Femur (tissue), 1 donor: ENCODE results near the gene CES4A.
"Not testable (repeated sequence)": the region's sequence is repeated elsewhere in the genome, so short reads cannot be mapped to it uniquely, and the experiment has no call there.

Experiments used
- DNase-seq: peaks from one replicate; pipeline ENCODE4 v3.0.0-alpha.2; 2017

CES4A gene

DNA sequence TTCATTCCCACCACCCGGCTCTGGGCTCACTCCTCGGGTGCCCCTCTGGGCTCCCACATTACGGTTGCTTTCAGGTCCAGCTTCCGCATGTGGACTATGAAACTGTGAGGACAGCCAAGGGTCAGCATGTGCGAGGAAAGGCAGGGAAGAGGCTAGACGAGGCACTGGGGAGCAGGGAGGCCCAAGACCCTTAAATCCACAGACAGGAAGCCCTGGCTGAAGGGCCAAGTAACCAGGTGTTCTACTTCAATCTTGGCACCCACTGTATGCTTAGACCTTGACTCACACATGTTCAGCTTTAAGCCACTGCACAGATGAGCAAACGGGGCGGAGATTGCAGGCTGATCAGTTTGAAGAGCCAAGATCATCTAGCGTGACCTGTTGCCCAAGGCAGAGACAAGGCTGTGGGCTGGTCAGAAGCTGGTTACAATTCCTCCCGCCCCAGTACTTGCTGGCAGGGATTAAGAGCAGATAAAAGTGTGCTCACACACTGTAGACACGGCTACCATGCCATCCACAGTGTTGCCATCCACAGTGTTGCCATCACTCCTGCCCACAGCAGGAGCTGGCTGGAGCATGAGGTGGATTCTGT, at the start of gene CES4A:
Gene CES4A (plus strand): TSS at position 393 of the 592 bp plus-strand sequence. CDS start 184 bp downstream, at position 577.
- DNase-seq: peak; percentile 53

DNA sequence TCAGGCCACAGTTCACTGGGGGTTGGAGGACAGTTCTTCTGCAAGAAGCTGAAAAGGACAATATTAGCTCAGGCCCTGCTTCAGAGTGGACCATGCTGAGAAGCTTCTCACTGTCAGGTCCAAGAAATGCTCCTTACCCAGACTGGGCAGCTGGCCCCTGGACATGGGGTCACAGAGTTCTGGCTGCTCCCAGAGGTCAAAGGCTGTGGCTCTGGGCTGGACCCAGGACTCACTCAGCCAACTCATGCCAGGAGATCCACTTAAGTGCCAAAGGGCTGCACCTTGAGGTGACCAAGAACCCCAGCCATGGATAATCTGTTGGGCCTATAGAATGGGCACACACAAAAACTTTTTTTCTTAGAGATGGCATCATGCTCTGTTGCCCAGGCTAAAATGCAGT, 49.0 kb upstream of the CES4A start:
- DNase-seq: no peak

DNA sequence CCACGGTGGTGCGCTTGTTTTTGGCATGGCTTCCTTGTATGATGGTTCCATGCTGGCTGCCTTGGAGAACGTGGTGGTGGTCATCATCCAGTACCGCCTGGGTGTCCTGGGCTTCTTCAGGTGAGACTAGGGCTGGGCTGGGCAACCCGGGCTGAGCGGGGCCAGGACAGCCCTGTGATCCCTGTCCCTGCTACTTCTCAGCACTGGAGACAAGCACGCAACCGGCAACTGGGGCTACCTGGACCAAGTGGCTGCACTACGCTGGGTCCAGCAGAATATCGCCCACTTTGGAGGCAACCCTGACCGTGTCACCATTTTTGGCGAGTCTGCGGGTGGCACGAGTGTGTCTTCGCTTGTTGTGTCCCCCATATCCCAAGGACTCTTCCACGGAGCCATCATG, 48.2 kb upstream of the CES4A start:
- no peak for DNase-seq

DNA sequence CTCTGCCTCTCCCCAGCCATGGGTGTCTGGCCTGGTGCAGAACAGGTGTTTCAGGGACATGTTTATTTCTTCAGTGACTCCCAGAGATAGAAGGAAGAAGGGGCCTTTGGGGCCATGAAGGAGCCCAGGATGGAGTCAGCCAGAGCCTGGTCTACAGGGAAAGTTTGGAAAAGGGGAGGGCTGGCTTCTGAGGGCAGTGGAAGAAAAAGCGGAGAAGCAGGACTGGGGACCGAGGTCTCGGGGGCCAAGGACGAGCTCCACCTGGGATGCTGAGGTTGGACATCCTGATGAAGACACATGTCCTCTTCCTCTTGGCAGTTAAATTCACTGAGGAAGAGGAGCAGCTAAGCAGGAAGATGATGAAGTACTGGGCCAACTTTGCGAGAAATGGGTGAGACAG, 45.4 kb upstream of the CES4A start:
- no peak for DNase-seq

DNA sequence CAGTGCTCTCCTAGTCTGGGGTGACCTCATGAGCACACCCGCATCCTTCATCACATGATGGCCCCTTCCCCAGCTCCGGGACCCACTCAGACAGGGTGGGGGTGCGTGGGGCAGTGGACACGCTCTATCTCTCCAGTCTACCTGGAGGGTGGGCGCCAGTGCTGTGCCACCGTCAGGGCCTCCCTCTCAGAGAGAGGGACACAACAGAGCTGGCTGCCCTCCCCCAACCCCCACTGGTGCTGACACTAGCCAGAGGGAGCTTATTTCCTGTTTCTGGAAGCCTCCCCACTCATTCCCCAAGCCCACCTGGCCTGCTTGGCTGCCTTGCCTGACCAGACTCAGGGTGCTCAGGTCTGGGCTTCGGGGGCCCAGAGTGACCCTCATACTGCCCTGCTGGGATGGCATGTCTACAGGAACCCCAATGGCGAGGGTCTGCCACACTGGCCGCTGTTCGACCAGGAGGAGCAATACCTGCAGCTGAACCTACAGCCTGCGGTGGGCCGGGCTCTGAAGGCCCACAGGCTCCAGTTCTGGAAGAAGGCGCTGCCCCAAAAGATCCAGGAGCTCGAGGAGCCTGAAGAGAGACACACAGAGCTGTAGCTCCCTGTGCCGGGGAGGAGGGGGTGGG, 44.8 kb upstream of the CES4A start:
- DNase-seq: no peak

DNA sequence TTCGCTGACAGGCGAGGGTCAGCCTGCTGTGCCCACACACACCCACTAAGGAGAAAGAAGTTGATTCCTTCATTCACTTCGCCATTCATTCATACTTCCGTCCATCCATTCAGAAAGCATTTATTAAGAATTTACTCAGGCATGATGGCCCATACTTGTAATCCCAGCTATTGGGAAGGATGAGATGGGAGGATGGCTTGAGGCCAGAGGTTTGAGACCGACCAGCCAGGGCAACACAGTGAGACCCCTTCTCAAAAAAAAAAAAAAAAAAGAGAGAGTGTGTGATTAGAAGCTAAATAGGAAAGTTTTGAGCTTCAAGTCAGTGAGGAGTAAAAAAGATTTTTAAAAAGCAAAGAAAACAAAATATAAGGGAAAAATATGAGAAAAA, 44.3 kb upstream of the CES4A start:
- no peak for DNase-seq

DNA sequence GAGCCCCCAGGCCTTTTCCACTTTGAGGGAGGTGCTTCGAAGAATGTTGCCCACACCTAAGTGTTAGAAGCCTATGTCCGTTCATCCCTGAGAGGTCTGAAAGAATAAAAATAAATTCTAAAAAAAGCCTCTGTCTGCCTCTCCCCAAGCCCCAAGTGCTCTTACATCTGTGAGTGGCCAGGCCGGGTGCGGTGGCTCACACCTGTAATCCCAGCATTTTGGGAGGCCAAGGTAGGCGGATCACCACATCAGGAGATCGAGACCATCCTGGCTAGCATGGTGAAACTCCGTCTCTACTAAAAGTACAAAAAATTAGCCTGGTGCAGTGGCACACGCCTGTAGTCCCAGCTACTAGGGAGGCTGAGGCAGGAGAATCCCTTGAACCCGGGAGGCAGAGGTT, 43.4 kb upstream of the CES4A start:
- DNase-seq: not testable (repeated sequence)

DNA sequence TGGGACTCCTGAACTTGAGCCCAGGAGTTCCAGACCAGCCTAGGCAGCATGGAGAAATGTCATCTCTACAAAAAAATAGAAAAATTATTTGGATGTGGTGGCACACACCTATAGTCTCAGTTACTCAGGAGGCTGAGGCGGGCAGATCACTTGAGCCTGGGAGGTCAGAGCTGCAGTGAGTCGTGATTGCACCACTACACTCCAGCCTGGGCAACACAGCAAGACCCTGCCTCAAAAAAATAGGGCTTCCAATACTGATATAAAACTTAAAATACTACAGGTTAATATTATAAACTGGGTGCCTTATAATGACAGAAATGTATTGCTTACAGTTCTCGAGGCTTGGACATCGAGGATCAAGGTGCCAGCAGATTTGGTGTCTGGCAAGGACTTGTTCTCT, 42.5 kb upstream of the CES4A start:
- DNase-seq: no peak

DNA sequence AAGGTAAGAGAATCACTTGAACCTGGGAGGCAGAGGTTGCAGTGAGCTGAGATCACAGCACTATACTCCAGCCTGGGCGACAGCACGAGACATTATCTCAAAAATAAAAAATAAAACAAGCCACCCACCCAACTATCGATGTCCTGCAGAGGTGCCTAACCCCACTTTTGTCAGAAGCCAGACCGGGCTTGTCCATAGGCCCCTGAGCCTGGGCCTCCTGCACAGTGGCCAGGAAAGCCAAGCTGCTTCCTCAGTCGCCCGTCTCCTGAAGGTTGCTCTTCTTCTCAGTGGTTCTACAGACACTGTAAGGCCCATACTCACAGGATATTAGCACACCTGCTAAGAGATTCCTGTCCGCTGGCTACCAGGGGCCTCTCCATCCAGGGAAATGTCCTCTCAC, 41.8 kb upstream of the CES4A start:
- DNase-seq: no peak

DNA sequence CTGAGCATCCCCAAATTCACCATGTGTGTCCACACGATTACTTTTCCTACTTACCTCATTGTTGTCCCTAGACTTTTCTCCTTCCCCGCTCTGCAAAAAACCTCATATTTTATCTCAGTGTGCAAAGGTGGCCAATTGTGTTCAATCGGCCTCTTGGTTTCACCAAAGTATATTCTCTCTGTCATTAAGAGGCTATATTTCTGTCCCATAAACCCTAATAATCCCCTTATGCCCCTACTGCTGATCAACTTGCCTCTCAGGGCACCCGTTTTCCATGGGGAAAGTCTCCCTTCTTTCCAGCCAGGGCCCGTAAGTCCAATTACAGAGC, 41.5 kb upstream of the CES4A start:
- no peak for DNase-seq

DNA sequence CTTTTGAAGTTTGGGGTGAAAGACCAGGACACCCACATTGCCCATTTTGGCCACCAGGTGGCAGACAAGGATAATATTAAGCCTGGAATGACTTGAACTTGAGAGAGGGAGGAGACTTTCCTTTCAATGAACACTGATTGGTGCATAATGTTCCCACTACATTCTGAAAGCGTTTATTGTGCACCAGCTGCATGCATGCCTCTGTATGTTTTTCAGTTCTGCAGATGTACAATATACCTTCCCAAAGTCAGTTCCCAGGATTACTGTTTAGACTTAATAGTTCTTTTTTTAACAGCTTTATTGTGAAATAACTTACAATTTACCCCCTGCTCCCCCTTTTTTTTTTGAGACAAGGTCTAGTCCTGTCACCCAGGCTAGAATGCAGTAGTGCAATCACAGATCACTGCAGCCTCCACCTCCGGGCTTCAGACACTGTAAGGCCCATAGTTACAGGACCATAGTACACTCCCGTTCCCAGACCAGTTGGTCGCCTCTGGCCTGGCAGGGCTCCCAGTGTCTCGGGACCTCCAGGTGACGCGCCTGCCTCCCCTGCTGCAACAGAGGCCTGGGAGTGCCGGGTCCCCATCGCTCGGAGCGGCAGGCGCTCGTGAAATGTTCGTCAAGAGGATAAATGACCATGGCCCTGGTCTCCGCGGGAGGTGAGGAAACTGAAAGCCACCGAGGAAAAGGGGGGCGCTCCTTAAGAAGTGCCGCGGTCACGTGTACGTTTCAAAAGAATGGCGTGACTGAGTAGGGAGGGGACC, 40.9 kb upstream of the CES4A start:
- DNase-seq: peak; percentile 87

DNA sequence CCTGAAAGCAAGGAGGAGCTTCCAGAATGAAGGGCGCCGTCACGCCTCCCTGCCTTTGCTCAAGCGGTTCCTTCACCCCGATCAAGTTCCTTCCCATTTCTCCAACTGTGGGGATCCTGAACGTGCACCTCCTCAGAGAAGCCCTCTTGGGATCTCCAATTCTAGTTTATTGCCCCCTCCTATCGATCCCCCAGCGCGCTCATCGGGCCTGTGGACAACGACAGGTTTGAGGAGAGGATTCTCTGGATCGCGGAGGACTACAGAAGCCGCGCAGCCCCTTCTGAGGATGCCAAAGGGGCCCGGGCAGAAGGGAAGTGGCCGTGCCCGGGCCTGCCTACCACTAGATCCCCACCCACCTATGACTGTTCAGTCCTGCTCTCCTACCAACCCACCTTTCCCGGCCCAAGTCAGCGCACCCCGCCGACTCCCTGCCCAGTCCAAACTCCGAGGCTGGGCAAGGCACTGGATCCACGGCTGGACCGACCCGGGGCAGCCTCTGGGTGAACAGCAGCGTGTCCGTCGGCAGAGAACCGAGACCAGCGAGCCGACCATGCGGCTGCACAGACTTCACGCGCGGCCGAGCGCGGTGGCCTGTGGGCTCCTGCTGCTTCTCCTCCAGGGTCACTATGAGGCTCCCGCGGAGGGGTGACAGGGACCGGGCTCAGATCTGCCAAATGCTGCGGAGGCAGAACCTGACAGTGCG, 40.1 kb upstream of the CES4A start:
- peak; percentile 20 for DNase-seq

DNA sequence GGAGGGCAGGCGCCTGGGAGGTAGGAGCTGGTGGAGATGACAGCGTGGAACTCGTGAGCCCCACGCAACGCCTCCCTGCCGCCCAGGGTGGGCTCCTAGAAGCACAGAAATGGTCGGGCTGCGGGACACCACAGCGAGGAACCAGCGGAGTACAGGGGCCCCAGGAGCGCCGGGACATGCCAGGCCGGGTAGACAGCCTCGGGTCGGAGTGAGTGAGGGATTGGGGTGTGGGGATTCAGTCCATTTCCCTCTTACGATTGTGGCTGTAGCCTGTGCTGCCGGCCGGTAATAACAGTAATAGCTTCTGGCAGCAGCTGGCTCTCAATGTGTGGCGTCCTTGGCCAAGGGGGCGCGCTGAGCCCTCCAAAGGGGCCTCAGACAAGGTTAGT, 39.6 kb upstream of the CES4A start:
- DNase-seq: peak; percentile 20

DNA sequence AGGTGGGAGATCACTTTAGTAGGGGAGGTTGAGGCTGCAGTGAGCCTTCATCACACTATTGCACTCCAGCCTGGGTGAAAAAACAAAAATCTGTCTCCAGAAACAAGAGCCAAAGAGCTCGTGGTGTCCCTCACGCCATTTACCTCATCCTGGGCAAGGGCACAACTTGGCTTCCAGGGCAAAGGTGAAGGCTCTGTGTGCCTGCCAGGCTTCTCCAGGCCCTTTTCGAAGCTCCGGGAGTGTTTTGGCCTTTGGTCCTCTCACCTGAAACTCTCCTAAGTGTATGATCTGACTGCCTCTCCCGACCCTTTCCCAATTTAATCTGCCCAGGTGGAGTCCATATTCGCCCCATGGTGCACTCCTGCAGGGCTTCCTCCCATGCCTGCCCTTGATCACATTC, 38.9 kb upstream of the CES4A start:
- no peak for DNase-seq

DNA sequence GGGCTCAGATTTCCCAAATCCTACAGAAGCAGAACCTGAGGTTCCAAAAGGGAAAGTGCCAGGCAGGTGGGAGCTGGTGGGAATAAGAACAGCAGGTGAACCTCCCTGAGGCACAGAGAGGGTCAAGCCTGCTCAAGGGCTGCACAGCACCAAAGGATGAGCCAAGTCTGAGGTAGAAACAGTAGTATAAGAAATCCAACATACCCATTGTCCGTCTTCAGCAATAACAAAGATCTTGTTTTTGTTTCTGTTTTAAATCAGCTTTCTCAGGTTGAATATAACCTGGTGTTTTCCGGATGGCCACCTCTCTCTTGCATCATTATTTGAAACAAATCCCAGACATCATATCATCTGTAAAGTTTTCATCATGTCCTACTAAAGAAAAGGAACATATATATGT, 38.0 kb upstream of the CES4A start:
- no peak for DNase-seq

DNA sequence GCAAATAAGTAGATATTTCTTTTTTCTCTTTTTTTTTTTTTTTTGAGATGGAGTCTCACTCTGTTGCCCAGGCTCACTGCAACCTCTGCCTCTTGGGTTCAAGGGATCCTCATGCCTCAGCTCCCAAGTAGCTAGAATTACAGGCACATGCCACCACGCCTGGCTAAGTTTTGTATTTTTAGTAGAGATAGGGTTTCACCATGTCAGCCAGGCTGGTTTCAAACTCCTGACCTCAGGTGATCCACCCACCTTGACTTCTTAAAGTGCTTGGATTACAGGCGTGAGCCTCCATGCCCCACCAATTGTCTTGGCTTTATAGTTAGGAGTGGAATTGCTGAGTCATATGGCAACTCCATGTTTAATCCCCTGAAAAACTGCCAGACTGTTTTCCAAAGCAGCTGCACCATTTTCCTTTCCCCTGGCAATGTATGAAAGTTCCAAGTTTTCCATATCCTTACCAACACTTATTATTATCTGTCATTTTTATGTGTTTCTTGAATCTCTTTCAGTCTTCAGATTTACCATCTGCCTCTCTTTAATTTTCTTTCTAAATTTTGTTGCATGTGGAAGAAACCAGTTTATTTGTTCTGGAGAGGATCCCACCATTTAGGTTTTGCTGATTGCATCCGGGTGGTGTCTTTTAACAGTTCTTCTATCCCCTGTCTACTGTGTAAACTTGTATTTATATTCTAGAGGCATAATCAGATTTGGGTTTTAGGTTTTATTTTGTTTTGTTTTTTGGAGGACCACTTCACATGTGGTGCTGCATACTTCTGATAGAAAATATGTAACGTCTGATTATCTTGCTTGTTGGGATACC, 37.2 kb upstream of the CES4A start:
- DNase-seq: no peak

DNA sequence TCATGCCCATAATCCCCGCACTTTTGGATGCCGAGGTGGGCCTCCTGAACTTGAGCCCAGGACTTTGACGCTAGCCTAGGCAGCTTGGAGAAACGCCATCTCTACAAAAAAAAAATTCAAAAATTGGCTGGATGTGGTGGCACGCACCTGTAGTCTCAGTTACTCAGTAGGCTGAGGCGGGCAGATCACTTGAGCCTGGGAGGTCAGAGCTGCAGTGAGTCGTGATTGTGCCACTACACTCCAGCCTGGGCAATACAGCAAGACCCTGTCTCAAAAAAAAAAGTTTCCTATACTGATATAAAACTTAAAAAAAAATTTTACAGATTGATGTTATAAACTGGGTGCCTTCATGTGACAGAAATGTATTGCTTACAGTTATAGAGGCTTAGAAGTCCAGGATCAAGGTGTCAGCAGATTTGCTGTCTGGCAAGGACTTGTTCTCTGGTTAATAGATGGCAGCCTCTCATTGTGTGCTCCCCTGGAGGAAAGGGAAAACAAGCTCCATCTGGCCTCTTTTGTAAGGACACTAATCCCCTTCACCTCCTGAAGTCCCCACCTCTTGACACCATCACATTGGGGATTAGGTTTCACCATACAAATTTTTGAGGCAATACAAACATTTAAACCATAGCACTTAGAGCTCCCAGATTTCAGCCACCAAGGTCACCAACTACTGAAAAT, 35.8 kb upstream of the CES4A start:
- peak; percentile 10 for DNase-seq

DNA sequence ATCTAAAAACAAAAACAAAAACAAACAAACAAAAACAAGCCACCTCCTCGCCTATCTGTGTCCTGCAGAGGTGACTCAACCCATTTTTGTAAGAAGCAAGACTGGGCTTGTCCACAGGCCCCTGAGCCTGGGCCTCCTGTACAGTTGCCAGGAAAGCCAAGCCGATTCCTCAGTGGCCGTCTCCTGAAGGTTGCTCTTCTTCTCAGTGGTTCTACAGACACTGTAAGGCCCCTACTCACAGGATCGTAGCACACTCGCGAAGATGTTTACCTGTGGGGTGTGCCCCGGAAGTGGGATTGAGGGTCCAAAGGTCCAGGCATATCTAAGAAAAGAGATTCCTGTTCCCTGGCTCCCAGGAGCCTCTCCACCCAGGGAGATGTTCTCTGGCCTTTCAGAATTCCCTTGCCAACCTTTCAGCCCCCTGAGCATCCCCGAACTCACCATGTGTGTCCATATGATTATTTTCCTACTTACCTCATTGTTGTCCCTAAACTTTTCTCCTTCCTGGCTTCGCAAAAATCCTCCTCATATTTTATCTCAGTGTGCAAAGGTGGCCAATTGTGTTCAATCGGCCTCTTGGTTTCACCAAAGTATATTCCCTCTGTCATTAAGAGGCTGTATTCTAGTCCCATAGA, 34.8 kb upstream of the CES4A start:
- DNase-seq: no peak

DNA sequence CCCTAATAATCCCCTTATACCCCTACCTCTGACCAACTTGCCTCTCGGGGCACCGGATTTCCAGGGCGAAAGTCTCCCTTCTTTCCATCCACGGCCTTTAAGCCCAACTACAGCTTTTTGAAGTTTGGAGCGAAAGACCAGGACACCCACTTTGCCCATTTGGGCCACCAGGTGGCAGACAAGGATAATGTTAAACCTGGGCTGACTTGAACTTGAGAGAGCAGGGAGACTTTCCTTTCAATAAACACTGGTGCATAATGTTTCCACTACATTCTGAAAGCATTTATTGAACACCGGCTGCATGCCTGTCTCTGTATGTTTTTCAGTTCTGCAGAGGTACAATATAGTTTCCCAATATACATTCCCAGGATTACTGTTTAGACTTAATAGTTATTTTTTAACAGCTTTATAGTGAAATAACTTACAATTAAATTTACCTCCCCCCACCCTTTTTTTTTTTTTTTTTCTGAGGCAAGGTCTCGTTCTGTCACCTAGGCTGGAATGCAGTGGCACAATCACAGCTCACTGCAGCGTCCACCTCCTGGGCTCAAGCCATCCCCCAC, 34.2 kb upstream of the CES4A start:
- peak; percentile 83 for DNase-seq

DNA sequence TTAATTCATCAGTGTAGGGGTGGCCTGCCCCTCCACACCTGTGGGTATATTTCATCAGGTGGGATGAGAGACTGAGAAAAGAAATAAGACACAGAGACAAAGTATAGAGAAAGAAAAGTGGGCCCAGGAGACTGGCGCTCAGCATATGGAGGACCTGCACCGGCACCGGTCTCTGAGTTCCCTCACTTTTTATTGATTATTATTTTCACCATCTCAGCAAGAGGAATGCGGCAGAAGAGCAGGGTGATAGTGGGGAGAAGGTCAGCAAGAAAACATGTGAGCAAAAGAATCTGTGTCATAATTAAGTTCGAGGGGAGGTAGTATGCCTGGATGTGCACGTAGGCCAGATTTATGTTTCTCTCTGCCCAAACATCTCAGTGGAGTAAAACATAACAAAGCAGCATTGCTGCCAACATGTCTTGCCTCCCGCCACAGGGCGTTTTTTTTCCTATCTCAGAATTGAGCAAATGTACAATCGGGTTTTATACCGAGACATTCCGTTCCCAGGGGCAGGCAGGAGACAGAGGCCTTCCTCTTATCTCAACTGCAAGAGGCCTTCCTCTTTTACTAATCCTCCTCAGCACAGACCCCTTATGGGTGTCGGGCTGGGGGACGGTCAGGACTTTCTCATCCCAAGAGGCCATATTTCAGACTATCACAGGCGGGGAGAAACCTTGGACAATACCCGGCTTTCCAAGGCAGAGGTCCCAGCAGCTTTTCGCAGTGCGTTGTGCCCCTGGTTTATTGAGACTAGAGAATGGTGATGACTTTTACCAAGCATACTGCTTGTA, 32.8 kb upstream of the CES4A start:
- DNase-seq: not testable (repeated sequence)

DNA sequence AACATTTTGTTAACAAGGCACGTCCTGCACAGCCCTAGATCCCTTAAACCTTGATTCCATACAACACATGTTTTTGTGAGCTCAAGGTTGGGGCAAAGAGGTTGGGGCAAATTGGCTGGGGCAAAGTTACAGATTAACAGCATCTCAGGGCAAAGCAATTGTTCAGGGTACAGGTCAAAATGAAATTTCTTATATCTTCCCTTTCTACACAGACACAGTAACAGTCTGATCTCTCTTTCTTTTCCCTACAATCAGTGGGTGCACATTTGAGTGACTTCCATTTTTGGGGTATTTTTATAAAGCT, 32.3 kb upstream of the CES4A start:
- not testable (repeated sequence) for DNase-seq
